KMS-11 (cell line): Measurements from ENCODE around the gene NUDT14.

Experiments
- H2AFZ ChIP-seq: fragments of 200-600 bp; sonication (generic); 2 replicates; pipeline ENCODE4 v1.6.1; 2016; ENCODE audit warnings: antibody characterized with exemption, mixed run types, low read depth
- H3K27ac ChIP-seq: fragments of 200-600 bp; sonication (generic); 2 replicates; pipeline ENCODE4 v1.6.1; 2016; ENCODE audit warnings: mild to moderate bottlenecking, mixed run types
- H3K27me3 ChIP-seq: fragments of 200-600 bp; sonication (generic); 2 replicates; pipeline ENCODE4 v1.6.1; 2017; ENCODE audit warnings: mild to moderate bottlenecking, low read depth, mixed run types, moderate library complexity; ENCODE audit not compliant: insufficient read depth
- H3K36me3 ChIP-seq: fragments of 200-600 bp; sonication (generic); 2 replicates; pipeline ENCODE4 v1.6.1; 2017; ENCODE audit warnings: mild to moderate bottlenecking, mixed run types; ENCODE audit not compliant: insufficient read depth
- H3K4me1 ChIP-seq: fragments of 200-600 bp; sonication (generic); 2 replicates; pipeline ENCODE4 v1.6.1; 2016; ENCODE audit warnings: mild to moderate bottlenecking, low read depth, mixed run types; ENCODE audit not compliant: poor library complexity, severe bottlenecking
- H3K4me2 ChIP-seq: fragments of 200-600 bp; sonication (generic); 2 replicates; pipeline ENCODE4 v1.7.0; 2016; ENCODE audit warnings: mild to moderate bottlenecking, mixed run types
- H3K4me3 ChIP-seq: fragments of 200-600 bp; sonication (generic); IDR thresholded peaks from 2 replicates; pipeline ENCODE4 v1.6.1; 2017; ENCODE audit warnings: low read depth, low read length, mixed read lengths; ENCODE audit not compliant: insufficient read depth
- H3K79me2 ChIP-seq: fragments of 200-600 bp; sonication (generic); 2 replicates; pipeline ENCODE4 v1.6.1; 2016; ENCODE audit warnings: low read depth, mixed run types; ENCODE audit not compliant: insufficient read depth
- H3K9ac ChIP-seq: fragments of 200-600 bp; sonication (generic); 2 replicates; pipeline ENCODE4 v1.6.1; 2016; ENCODE audit warnings: mild to moderate bottlenecking, mixed run types
- H4K20me1 ChIP-seq: fragments of 200-600 bp; sonication (generic); 2 replicates; pipeline ENCODE4 v1.6.1; 2016; ENCODE audit warnings: mild to moderate bottlenecking, mixed run types; ENCODE audit not compliant: insufficient read depth
- CTCF ChIP-seq: fragments of 200-600 bp; sonication (generic); conservative IDR thresholded peaks from 2 replicates; pipeline ENCODE4 v1.6.1; 2017; ENCODE audit warnings: low read depth, mild to moderate bottlenecking, antibody characterized with exemption, low read length, moderate library complexity, mixed read lengths

NUDT14 gene

GRCh38 chr14:105179191-105179590 lies 1.9 kb downstream of the NUDT14 start:
- no peaks in the 10 kb centered on the region for H4K20me1 ChIP-seq
- TF ChIP-seq CTCF, result no peak
- no peak overlapping the region for H3K4me3 ChIP-seq
- H3K79me2 ChIP-seq, result no peaks in the 10 kb centered on the region
- H2AFZ ChIP-seq, result no peak overlapping the region
- no peaks in the 10 kb centered on the region for H3K36me3 ChIP-seq
- H3K9ac ChIP-seq, result no peak overlapping the region
- H3K4me2 ChIP-seq, result no peak overlapping the region
- no peaks in the 10 kb centered on the region for H3K4me1 ChIP-seq
- peaks cover 5% of the 10 kb centered on the region; the same call in 1 of the 2 replicates for H3K27me3 ChIP-seq
- H3K27ac ChIP-seq, result no peak overlapping the region

DNA sequence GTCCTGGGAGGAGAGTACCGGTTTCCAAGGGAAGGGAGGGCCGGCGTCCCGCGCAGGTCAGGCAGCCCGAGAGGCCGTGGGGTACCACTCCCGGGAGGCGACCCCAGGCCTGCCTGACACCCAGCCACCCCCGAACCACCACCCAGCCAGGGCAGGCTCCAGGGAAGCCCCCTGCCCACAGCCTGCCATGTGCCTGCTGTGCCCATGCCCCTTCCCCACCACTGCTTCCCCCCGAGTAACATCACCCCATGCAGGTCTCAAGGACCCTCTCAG lies 2.3 kb downstream of the NUDT14 start:
- H3K9ac ChIP-seq, result no peak overlapping the region
- H3K36me3 ChIP-seq, result no peaks in the 10 kb centered on the region
- no peak overlapping the region for H3K4me2 ChIP-seq
- H3K27me3 ChIP-seq, result peaks cover 3% of the 10 kb centered on the region; the same call in 1 of the 2 replicates
- H3K4me1 ChIP-seq, result no peaks in the 10 kb centered on the region
- no peak overlapping the region for H2AFZ ChIP-seq
- H4K20me1 ChIP-seq, result no peaks in the 10 kb centered on the region
- H3K79me2 ChIP-seq, result no peaks in the 10 kb centered on the region
- H3K27ac ChIP-seq, result no peak overlapping the region
- H3K4me3 ChIP-seq, result no peak overlapping the region
- no peak for TF ChIP-seq CTCF

GRCh38 chr14:105178069-105178867 lies 2.8 kb downstream of the NUDT14 start:
- no peak overlapping the region for H3K27ac ChIP-seq
- TF ChIP-seq CTCF, result no peak
- no peaks in the 10 kb centered on the region for H4K20me1 ChIP-seq
- H2AFZ ChIP-seq, result no peak overlapping the region
- H3K79me2 ChIP-seq, result no peaks in the 10 kb centered on the region
- H3K4me1 ChIP-seq, result no peaks in the 10 kb centered on the region
- H3K4me2 ChIP-seq, result no peak overlapping the region
- H3K9ac ChIP-seq, result no peak overlapping the region
- H3K27me3 ChIP-seq, result no peaks in the 10 kb centered on the region; the same call in 1 of the 2 replicates
- no peak overlapping the region for H3K4me3 ChIP-seq
- no peaks in the 10 kb centered on the region for H3K36me3 ChIP-seq

DNA sequence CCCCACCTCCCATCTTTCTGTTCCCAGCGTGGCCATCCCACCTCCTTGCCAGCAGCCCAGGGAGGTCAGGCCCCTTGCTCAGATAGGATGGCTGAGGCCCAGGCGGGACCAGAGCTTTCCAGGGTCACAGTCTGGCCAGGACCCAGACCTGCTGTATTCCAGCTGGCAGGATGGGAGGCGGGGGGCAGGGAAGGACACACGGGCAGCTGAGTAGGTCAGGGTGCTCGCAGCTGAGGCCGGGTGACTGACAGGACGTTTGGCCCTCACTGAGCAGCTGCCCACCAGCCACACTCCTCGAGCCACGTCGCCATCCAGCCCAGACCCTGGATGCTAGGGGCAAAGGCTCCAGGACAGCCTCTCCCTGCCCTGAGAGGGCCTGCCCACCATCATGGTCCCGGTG lies 4.0 kb downstream of the NUDT14 start:
- no peaks in the 10 kb centered on the region for H4K20me1 ChIP-seq
- H3K27me3 ChIP-seq, result no peaks in the 10 kb centered on the region; the same call in 1 of the 2 replicates
- no peaks in the 10 kb centered on the region for H3K36me3 ChIP-seq
- H3K27ac ChIP-seq, result no peak overlapping the region
- no peak for TF ChIP-seq CTCF
- H3K4me1 ChIP-seq, result no peaks in the 10 kb centered on the region
- no peaks in the 10 kb centered on the region for H3K79me2 ChIP-seq
- H2AFZ ChIP-seq, result no peak overlapping the region
- no peak overlapping the region for H3K9ac ChIP-seq
- no peak overlapping the region for H3K4me3 ChIP-seq
- H3K4me2 ChIP-seq, result no peak overlapping the region
